OCI-LY3 (cell line): ENCODE results near the gene ADM.

Experiments
- H2AFZ ChIP-seq: fragments of 200-600, 300-600 bp; shearing (Covaris generic); 2 replicates; pipeline ENCODE4 v1.6.0; 2014; ENCODE audit warnings: antibody characterized with exemption, low read depth, low read length
- H3K27ac ChIP-seq: fragments of 200-600, 300-600 bp; sonication (generic); 2 replicates; pipeline ENCODE4 v1.5.1; 2014; ENCODE audit warnings: mild to moderate bottlenecking, low read length, moderate library complexity, mixed read lengths
- H3K27me3 ChIP-seq: fragments of 200-600, 300-600 bp; sonication (generic); 2 replicates; pipeline ENCODE4 v1.6.1; 2014; ENCODE audit warnings: low read depth, low read length, mixed read lengths
- H3K36me3 ChIP-seq: fragments of 200-600, 300-600 bp; sonication (generic); replicated peaks from 2 replicates; pipeline ENCODE3; 2014; ENCODE audit warnings: low read depth, low read length, mixed read lengths
- H3K4me1 ChIP-seq: fragments of 300-600, 200-600 bp; sonication (generic); 2 replicates; pipeline ENCODE4 v1.6.1; 2014; ENCODE audit warnings: low read length, mixed read lengths
- H3K4me2 ChIP-seq: fragments of 200-600, 300-600 bp; sonication (generic); 2 replicates; pipeline ENCODE4 v1.6.1; 2014; ENCODE audit warnings: low read length, mixed read lengths
- H3K4me3 ChIP-seq: fragments of 300-600, 200-600 bp; sonication (generic); 2 replicates; pipeline ENCODE4 v1.5.1; 2014; ENCODE audit warnings: antibody characterized with exemption, mild to moderate bottlenecking, low read length, moderate library complexity
- H3K79me2 ChIP-seq: fragments of 300-600, 200-600 bp; shearing (Covaris generic); 2 replicates; pipeline ENCODE4 v1.6.1; 2014; ENCODE audit warnings: mild to moderate bottlenecking, low read length, mixed read lengths
- H3K9ac ChIP-seq: fragments of 300-600, 200-600 bp; shearing (Covaris generic); 2 replicates; pipeline ENCODE4 v1.6.0; 2014; ENCODE audit warnings: mild to moderate bottlenecking, low read length, moderate library complexity
- H3K9me3 ChIP-seq: fragments of 200-600, 300-600 bp; shearing (Covaris generic); 2 replicates; pipeline ENCODE4 v1.6.1; 2014; ENCODE audit warnings: low read length, mixed read lengths; ENCODE audit not compliant: insufficient read depth
- H4K20me1 ChIP-seq: fragments of 200-600, 300-600 bp; sonication (generic); 2 replicates; pipeline ENCODE4 v1.6.1; 2016; ENCODE audit warnings: low read length, mixed read lengths; ENCODE audit not compliant: insufficient read depth
- CTCF ChIP-seq: fragments of 200-600, 300-600 bp; sonication (generic); IDR thresholded peaks from 2 replicates; pipeline ENCODE4 v1.5.1; 2014; ENCODE audit warnings: antibody characterized with exemption, low read length, low read depth
- EZH2phosphoT487 ChIP-seq: fragments of 200-600 bp; shearing (Covaris generic); IDR thresholded peaks from 2 replicates; pipeline ENCODE4 v1.6.1; 2018; ENCODE audit warnings: antibody characterized with exemption, mixed run types, low read depth

The ADM gene

GRCh38 chr11:10294290-10294953, 10.5 kb upstream of the ADM start:
- Histone ChIP-seq H3K4me2 (peak overlapping the region; percentile 94), H3K4me1 (peaks cover 33% of the 10 kb centered on the region), H3K4me3 (peak overlapping the region; percentile 84), H3K27ac (no peak overlapping the region), H3K36me3 (no peaks in the 10 kb centered on the region), H2AFZ (peak overlapping the region; percentile 97), H4K20me1 (peaks cover 4% of the 10 kb centered on the region; the same call in 1 of the 2 replicates), H3K79me2 (no peaks in the 10 kb centered on the region), H3K27me3 (peaks cover 67% of the 10 kb centered on the region), H3K9ac (peak overlapping the region; percentile 68), H3K9me3 (no peaks in the 10 kb centered on the region; the same call in 1 of the 2 replicates)
- TF ChIP-seq EZH2phosphoT487: no peak
- TF ChIP-seq CTCF: no peak

GRCh38 chr11:10295064-10295901, 9.6 kb upstream of the ADM start:
- H3K27me3 ChIP-seq: peaks cover 74% of the 10 kb centered on the region
- H4K20me1 ChIP-seq: peaks cover 4% of the 10 kb centered on the region; the same call in 1 of the 2 replicates
- no peaks in the 10 kb centered on the region for H3K79me2 ChIP-seq
- no peak overlapping the region for H3K27ac ChIP-seq
- no peak overlapping the region for H3K4me2 ChIP-seq
- H3K9ac ChIP-seq: no peak overlapping the region
- no peaks in the 10 kb centered on the region for H3K36me3 ChIP-seq
- H3K4me1 ChIP-seq: peaks cover 36% of the 10 kb centered on the region
- no peaks in the 10 kb centered on the region; the same call in 1 of the 2 replicates for H3K9me3 ChIP-seq
- TF ChIP-seq EZH2phosphoT487: no peak
- TF ChIP-seq CTCF: no peak
- H3K4me3 ChIP-seq: no peak overlapping the region
- no peak overlapping the region for H2AFZ ChIP-seq

GRCh38 chr11:10298342-10298741, 6.5 kb upstream of the ADM start:
- Histone ChIP-seq H4K20me1 (peaks cover 4% of the 10 kb centered on the region; the same call in 1 of the 2 replicates), H3K4me3 (peak overlapping the region; percentile 47; the same call in 1 of the 2 replicates), H3K79me2 (no peaks in the 10 kb centered on the region), H3K4me2 (peak overlapping the region; percentile 71), H3K27ac (no peak overlapping the region), H3K4me1 (peaks cover 32% of the 10 kb centered on the region), H2AFZ (no peak overlapping the region), H3K36me3 (no peaks in the 10 kb centered on the region), H3K9me3 (no peaks in the 10 kb centered on the region; the same call in 1 of the 2 replicates), H3K27me3 (peaks cover 79% of the 10 kb centered on the region), H3K9ac (no peak overlapping the region)
- TF ChIP-seq CTCF: no peak
- peak; percentile 94 for TF ChIP-seq EZH2phosphoT487

GRCh38 chr11:10301656-10302358, 3.1 kb upstream of the ADM start:
- Histone ChIP-seq H3K9me3 (no peaks in the 10 kb centered on the region; the same call in 1 of the 2 replicates), H3K79me2 (no peaks in the 10 kb centered on the region), H3K4me3 (no peak overlapping the region), H2AFZ (no peak overlapping the region), H3K27me3 (peaks cover 84% of the 10 kb centered on the region), H3K9ac (no peak overlapping the region), H3K27ac (no peak overlapping the region), H4K20me1 (peaks cover 4% of the 10 kb centered on the region; the same call in 1 of the 2 replicates), H3K36me3 (no peaks in the 10 kb centered on the region), H3K4me2 (no peak overlapping the region), H3K4me1 (peaks cover 33% of the 10 kb centered on the region)
- no peak for TF ChIP-seq EZH2phosphoT487
- no peak for TF ChIP-seq CTCF
